CD14-positive monocyte (primary cell): ENCODE data around the gene FAAH2. TPM values are rescaled to one million over a fixed set of nuclear protein-coding genes. Genes with fewer than 3 reads are reported as not detected.
"Not testable (repeated sequence)": the region's sequence is repeated elsewhere in the genome, so short reads cannot be mapped to it uniquely, and the experiment has no call there.

Source experiments
- DNase-seq, 3 donors: peaks; one replicate each; pipeline ENCODE4 v3.0.0-alpha.2; 2011 to 2022
- H2AFZ ChIP-seq: 2 replicates; pipeline ENCODE4 v1.6.0; 2012; ENCODE audit warnings: mild to moderate bottlenecking, low read depth, low read length, inconsistent platforms; ENCODE audit not compliant: insufficient read depth, poor library complexity, severe bottlenecking
- H3K27ac ChIP-seq, 2 donors: 1 replicate in 1 of 2; 2 replicates in 1 of 2; pipeline ENCODE4 v1.5.1; 2012 to 2013; ENCODE audit warnings: low read length in 2 of 2, control low read depth in 1 of 2, inconsistent platforms in 1 of 2, low read depth in 1 of 2, mild to moderate bottlenecking in 1 of 2
- H3K27me3 ChIP-seq, 2 donors: one replicate each; pipeline versions ENCODE4 v1.6.0 to v1.6.1; 2011 to 2013; ENCODE audit warnings: low read length in 2 of 2; ENCODE audit not compliant: control insufficient read depth in 2 of 2, insufficient read depth in 2 of 2
- H3K36me3 ChIP-seq, 2 donors: replicated peaks in 1 of 2; 1 replicate in 1 of 2; 2 replicates in 1 of 2; pipeline versions ENCODE4 v1.5.1 to v1.6.1; 2012 to 2013; ENCODE audit warnings: low read length in 2 of 2, control low read depth in 1 of 2, inconsistent platforms in 1 of 2, mild to moderate bottlenecking in 1 of 2; ENCODE audit not compliant: insufficient read depth in 2 of 2, control insufficient read depth in 1 of 2
- H3K4me1 ChIP-seq, 2 donors: 1 replicate in 1 of 2; 2 replicates in 1 of 2; pipeline versions ENCODE4 v1.5.1 to v1.6.1; 2012 to 2013; ENCODE audit warnings: low read length in 2 of 2, control low read depth in 1 of 2, inconsistent platforms in 1 of 2, mild to moderate bottlenecking in 1 of 2, moderate library complexity in 1 of 2; ENCODE audit not compliant: insufficient read depth in 2 of 2, control insufficient read depth in 1 of 2
- H3K4me2 ChIP-seq: replicated peaks from 2 replicates; pipeline ENCODE3; 2012; ENCODE audit warnings: low read length, moderate library complexity, mild to moderate bottlenecking; ENCODE audit not compliant: poor library complexity, severe bottlenecking; ENCODE audit errors: extremely low read depth
- H3K4me3 ChIP-seq, 3 experiments: fragments of 200-600 bp in 1 of 3; sonication (generic) in 1 of 3; replicated peaks in 1 of 3; 1 replicate in 2 of 3; 2 replicates in 1 of 3; pipeline ENCODE4 v1.5.1; 2011 to 2013; ENCODE audit warnings: low read length in 3 of 3, mild to moderate bottlenecking in 3 of 3, control low read depth in 2 of 3, low read depth in 2 of 3, inconsistent platforms in 1 of 3, moderate library complexity in 1 of 3
- H3K79me2 ChIP-seq: 2 replicates; pipeline ENCODE4 v1.6.0; 2012; ENCODE audit warnings: mild to moderate bottlenecking, control low read depth, inconsistent platforms, low read length, moderate library complexity; ENCODE audit not compliant: insufficient read depth
- H3K9ac ChIP-seq: 2 replicates; pipeline ENCODE4 v1.6.0; 2017; ENCODE audit warnings: low read length, mild to moderate bottlenecking; ENCODE audit not compliant: insufficient read depth, poor library complexity, severe bottlenecking
- H3K9me3 ChIP-seq, 2 donors: replicated peaks in 1 of 2; 1 replicate in 1 of 2; 2 replicates in 1 of 2; pipeline versions ENCODE4 v1.5.1 to v1.6.1; 2012 to 2013; ENCODE audit warnings: low read length in 2 of 2, control low read depth in 1 of 2; ENCODE audit not compliant: control insufficient read depth in 1 of 2, insufficient read depth in 1 of 2
- H4K20me1 ChIP-seq: 2 replicates; pipeline ENCODE4 v1.6.0; 2012; ENCODE audit warnings: mild to moderate bottlenecking, low read length, control low read depth, moderate library complexity; ENCODE audit not compliant: insufficient read depth
- H3K27ac Mint-ChIP-seq, 7 donors: one replicate each; pipeline ENCODE4 v1.8.0; 2020; ENCODE audit warnings: mild to moderate bottlenecking in 7 of 7, mixed read lengths in 7 of 7, moderate library complexity in 6 of 7, inconsistent platforms in 2 of 7
- H3K27me3 Mint-ChIP-seq, 3 donors: one replicate each; pipeline ENCODE4 v1.8.0; 2021 to 2022; ENCODE audit warnings: low read depth in 3 of 3, mild to moderate bottlenecking in 3 of 3, mixed read lengths in 3 of 3, moderate library complexity in 3 of 3, inconsistent platforms in 1 of 3
- H3K36me3 Mint-ChIP-seq, 2 donors: one replicate each; pipeline ENCODE4 v1.8.0; 2020; ENCODE audit warnings: mixed read lengths in 2 of 2, inconsistent platforms in 1 of 2, mild to moderate bottlenecking in 1 of 2
- H3K4me1 Mint-ChIP-seq: one replicate; pipeline ENCODE4 v1.8.0; 2020; ENCODE audit warnings: mild to moderate bottlenecking, mixed read lengths
- H3K4me3 Mint-ChIP-seq, 2 donors: one replicate each; pipeline ENCODE4 v1.8.0; 2020; ENCODE audit warnings: mild to moderate bottlenecking in 2 of 2, mixed read lengths in 2 of 2, moderate library complexity in 1 of 2
- H3K9me3 Mint-ChIP-seq, 7 donors: one replicate each; pipeline ENCODE4 v1.8.0; 2020 to 2022; ENCODE audit warnings: mixed read lengths in 7 of 7, mild to moderate bottlenecking in 6 of 7, moderate library complexity in 6 of 7, inconsistent platforms in 2 of 7
- CTCF ChIP-seq: fragments of 200-600 bp; IDR thresholded peaks from one replicate; pipeline ENCODE4 v1.8.0; 2022; ENCODE audit warnings: antibody characterized with exemption, mild to moderate bottlenecking
- WGBS: methylation state at CpG from one replicate; pipeline ENCODE4 v1.1.5; 2013; ENCODE audit warnings: missing lambda C conversion rate; ENCODE audit not compliant: insufficient coverage; 5-methylcytosine and 5-hydroxymethylcytosine counted together
- intact Hi-C, 2 donors: fragments of 100-400 bp; cut with micrococcal nuclease; formaldehyde crosslinking; loops; one replicate each; pipeline versions ENCODE4 v1.15.0 to v1.15.1; 2023
- polyA plus RNA-seq, 3 donors: library from polyadenylated mRNA; depleted of rRNA in 1 of 3; unstranded in 2 of 3; stranded (reverse) in 1 of 3; fragments of 300-500 nt in 2 of 3; fragments of >200 nt in 1 of 3; fragmentation: Illumina TruSeq in 2 of 3; gene quantifications; 1 replicate in 2 of 3; 2 replicates in 1 of 3; pipeline ENCODE4 v1.2.3, GENCODE V29; 2012 to 2021

The FAAH2 gene
- polyA plus RNA-seq, 3 donors = not detected

- intact Hi-C loops = no loop called here
- H3K9me3 Mint-ChIP-seq = peaks cover 2 to 6% (median 3%) of the 10 kb centered on the region in 7 donors
Measured at GRCh38 chrX:57380026-57380796, 93.7 kb downstream of the FAAH2 start.

GRCh38 chrX:57394162-57394561 is 107.7 kb downstream of the FAAH2 start:
- H3K79me2 ChIP-seq, H3K4me1 Mint-ChIP-seq, H3K36me3 ChIP-seq, H3K27me3 ChIP-seq, H3K4me2 ChIP-seq, H3K27ac ChIP-seq, H3K4me3 ChIP-seq, intact Hi-C loops, H3K27me3 Mint-ChIP-seq, H2AFZ ChIP-seq, H3K4me3 Mint-ChIP-seq, H3K4me1 ChIP-seq, H3K9ac ChIP-seq, H4K20me1 ChIP-seq, H3K27ac Mint-ChIP-seq, DNase-seq, H3K36me3 Mint-ChIP-seq: not testable (repeated sequence)
- peaks cover 9 to 16% of the 10 kb centered on the region in 2 donors for H3K9me3 ChIP-seq
- peaks cover 0 to 16% (median 7%) of the 10 kb centered on the region in 7 donors for H3K9me3 Mint-ChIP-seq
- WGBS = 92% methylated on average over 2 of the region's 7 CpGs

More at GRCh38 chrX:57380026-57380796, 93.7 kb downstream of the FAAH2 start:
- Histone ChIP-seq H3K4me2 (no peak overlapping the region), H3K27me3 (no peaks in the 10 kb centered on the region), H3K4me1 (no peaks in the 10 kb centered on the region), H3K9ac (no peak overlapping the region), H3K27ac (no peak overlapping the region), H4K20me1 (no peaks in the 10 kb centered on the region), H3K4me3 (no peak overlapping the region), H2AFZ (no peak overlapping the region), H3K79me2 (no peaks in the 10 kb centered on the region), H3K9me3 (no peaks in the 10 kb centered on the region), H3K36me3 (no peaks in the 10 kb centered on the region)
- Mint-ChIP-seq H3K36me3 (no peaks in the 10 kb centered on the region), H3K27ac (no peak overlapping the region), H3K4me3 (no peak overlapping the region), H3K4me1 (no peaks in the 10 kb centered on the region), H3K27me3 (no peaks in the 10 kb centered on the region)
- DNase-seq = no peak
- no peak for TF ChIP-seq CTCF
- 82% methylated on average over 1 of the region's 3 CpGs for WGBS

- H3K4me1 Mint-ChIP-seq, H3K4me1 ChIP-seq, H3K36me3 ChIP-seq, H3K27ac ChIP-seq, intact Hi-C loops, H3K27me3 Mint-ChIP-seq, H3K4me3 Mint-ChIP-seq, DNase-seq, H3K27ac Mint-ChIP-seq, H4K20me1 ChIP-seq, H3K27me3 ChIP-seq, H3K9ac ChIP-seq, H3K79me2 ChIP-seq, H3K4me3 ChIP-seq, H2AFZ ChIP-seq, H3K36me3 Mint-ChIP-seq, H3K4me2 ChIP-seq: not testable (repeated sequence)
- WGBS = 80% methylated on average over 1 of the region's 5 CpGs
- peaks cover 4 to 24% (median 10%) of the 10 kb centered on the region in 7 donors for H3K9me3 Mint-ChIP-seq
- peaks cover 14 to 35% of the 10 kb centered on the region in 2 donors for H3K9me3 ChIP-seq
Measured at GRCh38 chrX:57403191-57403590, 116.7 kb downstream of the FAAH2 start.
